ENCODE results near the gene PHF20. TPM values are rescaled to one million over a fixed set of nuclear protein-coding genes. Genes with fewer than 3 reads are reported as not detected.

PHF20 gene
- total RNA-seq, 1 donor from 2014 or later = 44.6 TPM

DNA sequence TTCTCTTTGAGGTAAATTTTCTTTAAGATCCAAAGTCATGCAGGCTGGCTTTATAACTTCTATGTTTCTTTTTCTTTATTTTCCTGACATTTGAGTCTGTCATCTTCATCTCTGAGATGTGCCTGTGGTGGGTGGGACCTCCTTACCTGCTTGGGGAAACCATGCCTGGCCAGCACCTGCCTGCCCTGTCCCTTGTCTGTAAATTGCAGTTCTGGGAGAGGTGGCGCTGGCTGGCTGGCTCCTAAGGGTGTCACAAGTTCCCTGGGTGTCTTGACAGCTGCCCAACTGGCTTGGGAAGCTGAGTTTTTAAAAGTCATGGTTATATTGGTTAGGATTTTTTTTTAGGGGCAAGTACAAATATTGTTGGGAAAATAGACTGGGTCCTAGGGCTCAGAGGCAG lies 146.2 kb downstream of the PHF20 start:
- H3K27ac Mint-ChIP-seq (ENCODE audit: unreplicated experiment) = no peak overlapping the region
- H3K36me3 Mint-ChIP-seq (ENCODE audit: low read depth) = peaks cover 29% of the 10 kb centered on the region
- no peak for TF ChIP-seq CTCF (IDR thresholded peaks at IDR 0.05)
- H3K9me3 Mint-ChIP-seq (ENCODE audit: low read depth) = no peaks in the 10 kb centered on the region
- H3K27me3 Mint-ChIP-seq (ENCODE audit: low read depth) = no peaks in the 10 kb centered on the region
- H3K4me3 Mint-ChIP-seq (ENCODE audit: unreplicated experiment) = no peak overlapping the region
- DNase-seq (ENCODE audit: low spot score) = no peak
- no peaks in the 10 kb centered on the region for H3K4me1 Mint-ChIP-seq (ENCODE audit: low read depth)

GRCh38 chr20:35920523-35920922 lies 148.7 kb downstream of the PHF20 start:
- Mint-ChIP-seq H3K36me3 (ENCODE audit: low read depth) (peaks cover 19% of the 10 kb centered on the region), H3K27me3 (ENCODE audit: low read depth) (no peaks in the 10 kb centered on the region)

DNA sequence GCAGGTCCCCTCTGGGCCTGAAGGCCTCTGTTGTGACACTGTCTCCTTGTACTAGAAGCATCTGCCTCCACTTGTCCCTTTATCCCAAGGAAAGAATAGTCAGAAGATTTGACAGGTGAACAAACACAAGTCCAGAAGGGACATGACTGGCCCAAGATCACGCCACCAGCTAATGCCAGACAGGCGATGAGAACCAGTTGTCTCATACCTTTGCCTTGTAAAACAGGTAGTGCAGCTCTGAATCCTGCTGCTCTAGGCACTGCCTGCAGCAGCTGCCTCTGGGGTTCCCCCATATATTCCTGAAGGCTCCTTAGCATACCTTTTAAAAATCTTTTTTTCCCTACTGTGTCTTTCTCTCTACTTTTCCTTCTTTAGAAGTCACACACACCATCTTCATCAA lies 157.5 kb downstream of the PHF20 start:
- TF ChIP-seq CTCF (IDR thresholded peaks at IDR 0.05) = no peak
- no peaks in the 10 kb centered on the region for H3K27me3 Mint-ChIP-seq (ENCODE audit: low read depth)
- no peaks in the 10 kb centered on the region for H3K9me3 Mint-ChIP-seq (ENCODE audit: low read depth)
- H3K27ac Mint-ChIP-seq (ENCODE audit: unreplicated experiment) = no peak overlapping the region
- peaks cover 27% of the 10 kb centered on the region for H3K36me3 Mint-ChIP-seq (ENCODE audit: low read depth)
- no peaks in the 10 kb centered on the region for H3K4me1 Mint-ChIP-seq (ENCODE audit: low read depth)
- no peak overlapping the region for H3K4me3 Mint-ChIP-seq (ENCODE audit: unreplicated experiment)
- DNase-seq (ENCODE audit: low spot score) = no peak

More at GRCh38 chr20:35920523-35920922, 148.7 kb downstream of the PHF20 start:
- Mint-ChIP-seq H3K27ac (ENCODE audit: unreplicated experiment) (no peak overlapping the region), H3K4me3 (ENCODE audit: unreplicated experiment) (no peak overlapping the region), H3K9me3 (ENCODE audit: low read depth) (no peaks in the 10 kb centered on the region), H3K4me1 (ENCODE audit: low read depth) (no peaks in the 10 kb centered on the region)
- DNase-seq (ENCODE audit: low spot score) = no peak
- TF ChIP-seq CTCF (IDR thresholded peaks at IDR 0.05) = no peak

DNA sequence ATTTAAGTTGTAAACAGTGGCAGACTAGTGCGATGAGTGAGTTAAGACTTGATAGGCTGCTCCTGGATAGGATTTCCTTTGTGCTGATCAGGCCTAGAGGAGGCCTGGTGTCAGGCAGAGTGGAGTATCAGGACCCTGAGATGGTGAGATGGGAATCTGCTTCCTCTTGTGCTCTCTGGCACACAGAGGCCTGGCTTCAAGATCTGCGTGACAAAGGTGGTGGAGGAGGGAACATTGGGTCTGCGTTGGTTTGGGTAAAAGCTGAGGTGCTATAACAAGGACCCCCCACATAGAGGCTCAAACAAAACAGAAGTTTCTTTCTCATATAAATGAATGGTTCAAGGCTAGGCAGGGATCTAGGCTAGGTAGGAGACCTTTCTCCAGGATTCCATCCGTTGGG lies 162.2 kb downstream of the PHF20 start:
- H3K4me1 Mint-ChIP-seq (ENCODE audit: low read depth) = no peaks in the 10 kb centered on the region
- no peak overlapping the region for H3K4me3 Mint-ChIP-seq (ENCODE audit: unreplicated experiment)
- no peaks in the 10 kb centered on the region for H3K9me3 Mint-ChIP-seq (ENCODE audit: low read depth)
- H3K27me3 Mint-ChIP-seq (ENCODE audit: low read depth) = no peaks in the 10 kb centered on the region
- peaks cover 26% of the 10 kb centered on the region for H3K36me3 Mint-ChIP-seq (ENCODE audit: low read depth)
- no peak for TF ChIP-seq CTCF (IDR thresholded peaks at IDR 0.05)
- DNase-seq (ENCODE audit: low spot score) = no peak
- H3K27ac Mint-ChIP-seq (ENCODE audit: unreplicated experiment) = no peak overlapping the region

- no peak overlapping the region for H3K27ac Mint-ChIP-seq (ENCODE audit: unreplicated experiment)
- no peak for TF ChIP-seq CTCF (IDR thresholded peaks at IDR 0.05)
- no peaks in the 10 kb centered on the region for H3K27me3 Mint-ChIP-seq (ENCODE audit: low read depth)
- no peak for DNase-seq (ENCODE audit: low spot score)
- H3K4me1 Mint-ChIP-seq (ENCODE audit: low read depth) = peaks cover 6% of the 10 kb centered on the region
- H3K4me3 Mint-ChIP-seq (ENCODE audit: unreplicated experiment) = no peak overlapping the region
- peaks cover 12% of the 10 kb centered on the region for H3K36me3 Mint-ChIP-seq (ENCODE audit: low read depth)
- H3K9me3 Mint-ChIP-seq (ENCODE audit: low read depth) = no peaks in the 10 kb centered on the region
Measured at GRCh38 chr20:35939264-35939663, 167.4 kb downstream of the PHF20 start.
